ENCODE results near the gene TRIM23. TPM values are rescaled to one million over a fixed set of nuclear protein-coding genes. Genes with fewer than 3 reads are reported as not detected.

TRIM23 gene
- total and polyA plus RNA-seq, 3 donors from 2014 or later: 11.0 to 24.8 (median 23.9) TPM

GRCh38 chr5:65553941-65554340 is 70.2 kb downstream of the TRIM23 start:
- H3K4me1 ChIP-seq: no peaks in the 10 kb centered on the region
- TF ChIP-seq POLR2A (IDR thresholded peaks at IDR 0.05) (no peak), CTCF (IDR thresholded peaks at IDR 0.05) (no peak)
- DNase-seq: no peak
- intact Hi-C loops (cut with DNase I; ENCODE audit: low total_unique reads): no loop called here
- H3K27me3 ChIP-seq: no peaks in the 10 kb centered on the region
- H3K4me3 ChIP-seq: no peak overlapping the region
- WGBS, 2 donors: 74 to 85% methylated on average over 5 of the region's 5 CpGs
- H3K27ac ChIP-seq: no peak overlapping the region
- H3K9me3 ChIP-seq: no peaks in the 10 kb centered on the region
- no peaks in the 10 kb centered on the region for H3K36me3 ChIP-seq (ENCODE audit: low read depth, missing control alignments)

GRCh38 chr5:65548281-65548680 is 75.9 kb downstream of the TRIM23 start:
- intact Hi-C loops (cut with DNase I; ENCODE audit: low total_unique reads): no loop called here

GRCh38 chr5:65546141-65546540 is 78.0 kb downstream of the TRIM23 start:
- Histone ChIP-seq H3K27me3 (no peaks in the 10 kb centered on the region), H3K4me1 (no peaks in the 10 kb centered on the region), H3K36me3 (ENCODE audit: low read depth, missing control alignments) (no peaks in the 10 kb centered on the region), H3K9me3 (no peaks in the 10 kb centered on the region), H3K4me3 (no peak overlapping the region), H3K27ac (no peak overlapping the region)
- no peak for DNase-seq
- TF ChIP-seq CTCF (IDR thresholded peaks at IDR 0.05): no peak
- TF ChIP-seq POLR2A (IDR thresholded peaks at IDR 0.05): no peak
- intact Hi-C loops (cut with DNase I; ENCODE audit: low total_unique reads): no loop called here
- 88 to 93% methylated on average over 5 of the region's 5 CpGs for WGBS, 2 donors

More at GRCh38 chr5:65548281-65548680, 75.9 kb downstream of the TRIM23 start:
- no peaks in the 10 kb centered on the region for H3K36me3 ChIP-seq (ENCODE audit: low read depth, missing control alignments)
- WGBS, 2 donors: 94 to 95% methylated on average over 7 of the region's 7 CpGs
- no peak for DNase-seq
- H3K27me3 ChIP-seq: no peaks in the 10 kb centered on the region
- H3K4me3 ChIP-seq: no peak overlapping the region
- H3K4me1 ChIP-seq: no peaks in the 10 kb centered on the region
- no peak overlapping the region for H3K27ac ChIP-seq
- no peaks in the 10 kb centered on the region for H3K9me3 ChIP-seq
- no peak for TF ChIP-seq CTCF (IDR thresholded peaks at IDR 0.05)
- TF ChIP-seq POLR2A (IDR thresholded peaks at IDR 0.05): no peak

- 96 to 98% methylated on average over 4 of the region's 4 CpGs for WGBS, 2 donors
- TF ChIP-seq POLR2A (IDR thresholded peaks at IDR 0.05) (no peak), CTCF (IDR thresholded peaks at IDR 0.05) (no peak)
- Histone ChIP-seq H3K4me1 (no peaks in the 10 kb centered on the region), H3K36me3 (ENCODE audit: low read depth, missing control alignments) (no peaks in the 10 kb centered on the region), H3K9me3 (no peaks in the 10 kb centered on the region), H3K27me3 (no peaks in the 10 kb centered on the region), H3K27ac (no peak overlapping the region), H3K4me3 (no peak overlapping the region)
- DNase-seq: no peak
- intact Hi-C loops (cut with DNase I; ENCODE audit: low total_unique reads): no loop called here
Observed at GRCh38 chr5:65544473-65544872, 79.7 kb downstream of the TRIM23 start.

GRCh38 chr5:65539827-65540226 is 84.3 kb downstream of the TRIM23 start:
- intact Hi-C loops (cut with DNase I; ENCODE audit: low total_unique reads): no loop called here
- TF ChIP-seq CTCF (IDR thresholded peaks at IDR 0.05) (no peak), POLR2A (IDR thresholded peaks at IDR 0.05) (no peak)

More at GRCh38 chr5:65539827-65540226, 84.3 kb downstream of the TRIM23 start:
- Histone ChIP-seq H3K27me3 (no peaks in the 10 kb centered on the region), H3K27ac (no peak overlapping the region), H3K4me3 (no peak overlapping the region), H3K9me3 (no peaks in the 10 kb centered on the region), H3K4me1 (no peaks in the 10 kb centered on the region), H3K36me3 (ENCODE audit: low read depth, missing control alignments) (no peaks in the 10 kb centered on the region)
- no peak for DNase-seq

Data from testis (tissue), 3 donors.